ENCODE results near the gene TMPRSS7. TPM values are rescaled to one million over a fixed set of nuclear protein-coding genes. Genes with fewer than 3 reads are reported as not detected.
"Not testable (repeated sequence)": the region's sequence is repeated elsewhere in the genome, so short reads cannot be mapped to it uniquely, and the experiment has no call there.

The TMPRSS7 gene
- total and polyA plus RNA-seq, 2 donors = 0.05 to 0.09 TPM

GRCh38 chr3:112020674-112021085 lies 13.9 kb upstream of the TMPRSS7 start:
- Histone ChIP-seq H3K27ac (ENCODE audit: low read depth in 1 of 2, low read length in 1 of 2) (no peak overlapping the region), H3K4me1 (ENCODE audit: control insufficient read depth in 2 of 2, insufficient read depth in 2 of 2, low read length in 2 of 2) (no peaks in the 10 kb centered on the region), H3K4me3 (ENCODE audit: low read length in 2 of 2) (no peak overlapping the region), H3K27me3 (ENCODE audit: control insufficient read depth in 2 of 2, insufficient read depth in 1 of 2, low read length in 1 of 2) (no peaks in the 10 kb centered on the region), H3K36me3 (ENCODE audit: control insufficient read depth in 2 of 2, insufficient read depth in 2 of 2, low read length in 1 of 2) (no peaks in the 10 kb centered on the region), H3K9me3 (ENCODE audit: control insufficient read depth in 2 of 2, insufficient read depth in 1 of 2, low read length in 1 of 2) (no peaks in the 10 kb centered on the region)
- WGBS = 97% methylated on average over 1 of the region's 1 CpG
- DNase-seq (ENCODE audit: low read depth in 6 of 9, low spot score in 9 of 9) = no peak

DNA sequence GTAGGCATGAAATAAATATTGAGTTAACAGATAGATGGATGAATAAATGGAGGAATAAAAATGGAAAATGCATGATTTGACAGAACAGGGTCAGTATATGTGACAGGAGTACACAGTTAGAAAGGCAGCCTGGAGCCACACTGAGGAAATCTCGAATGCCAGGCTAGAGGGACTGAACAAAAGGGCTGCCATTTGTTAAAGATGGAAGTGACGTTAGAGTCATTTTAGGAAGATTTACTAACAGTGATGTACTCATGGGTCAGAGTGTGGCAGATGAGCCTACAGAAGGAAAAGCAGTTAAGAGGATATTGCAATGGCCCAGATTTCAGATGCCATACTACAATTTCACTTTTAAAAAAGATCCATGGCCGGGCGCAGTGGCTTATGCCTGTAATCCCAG lies 7.4 kb upstream of the TMPRSS7 start:
- Histone ChIP-seq H3K36me3 (ENCODE audit: control insufficient read depth in 2 of 2, insufficient read depth in 2 of 2, low read length in 1 of 2) (no peaks in the 10 kb centered on the region), H3K4me1 (ENCODE audit: control insufficient read depth in 2 of 2, insufficient read depth in 2 of 2, low read length in 2 of 2) (no peaks in the 10 kb centered on the region), H3K27ac (ENCODE audit: low read depth in 1 of 2, low read length in 1 of 2) (no peak overlapping the region), H3K9me3 (ENCODE audit: control insufficient read depth in 2 of 2, insufficient read depth in 1 of 2, low read length in 1 of 2) (peaks cover 0 to 3% of the 10 kb centered on the region in 2 donors), H3K4me3 (ENCODE audit: low read length in 2 of 2) (no peak overlapping the region), H3K27me3 (ENCODE audit: control insufficient read depth in 2 of 2, insufficient read depth in 1 of 2, low read length in 1 of 2) (no peaks in the 10 kb centered on the region)
- DNase-seq (ENCODE audit: low read depth in 6 of 9, low spot score in 9 of 9) = no peak
- WGBS = 98% methylated on average over 4 of the region's 4 CpGs

DNA sequence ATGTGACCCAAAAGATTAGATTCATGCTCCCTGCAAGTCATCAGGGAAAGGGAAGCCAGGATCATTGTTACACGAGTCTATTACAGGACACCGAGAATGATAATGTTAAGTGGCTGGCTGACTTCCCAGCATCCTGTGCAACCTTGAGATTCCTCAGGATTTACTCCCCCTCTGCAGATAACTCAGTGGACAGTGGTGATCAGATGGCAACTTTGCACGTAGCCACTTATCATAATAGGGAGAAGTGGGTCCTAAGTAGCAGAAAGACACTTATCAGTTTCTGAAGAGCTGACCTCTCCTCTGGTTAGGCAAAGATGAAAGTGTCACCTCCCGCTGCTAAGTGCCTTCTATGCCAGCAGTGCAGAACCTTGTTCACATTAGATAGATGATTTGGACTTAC lies 6.7 kb upstream of the TMPRSS7 start:
- H3K9me3 ChIP-seq (ENCODE audit: control insufficient read depth in 2 of 2, insufficient read depth in 1 of 2, low read length in 1 of 2) = peaks cover 0 to 3% of the 10 kb centered on the region in 2 donors
- no peak for DNase-seq (ENCODE audit: low read depth in 6 of 9, low spot score in 9 of 9)
- no peak overlapping the region for H3K4me3 ChIP-seq (ENCODE audit: low read length in 2 of 2)
- no peaks in the 10 kb centered on the region for H3K4me1 ChIP-seq (ENCODE audit: control insufficient read depth in 2 of 2, insufficient read depth in 2 of 2, low read length in 2 of 2)
- no peaks in the 10 kb centered on the region for H3K27me3 ChIP-seq (ENCODE audit: control insufficient read depth in 2 of 2, insufficient read depth in 1 of 2, low read length in 1 of 2)
- WGBS = 96% methylated on average over 4 of the region's 4 CpGs
- no peaks in the 10 kb centered on the region for H3K36me3 ChIP-seq (ENCODE audit: control insufficient read depth in 2 of 2, insufficient read depth in 2 of 2, low read length in 1 of 2)
- H3K27ac ChIP-seq (ENCODE audit: low read depth in 1 of 2, low read length in 1 of 2) = no peak overlapping the region

DNA sequence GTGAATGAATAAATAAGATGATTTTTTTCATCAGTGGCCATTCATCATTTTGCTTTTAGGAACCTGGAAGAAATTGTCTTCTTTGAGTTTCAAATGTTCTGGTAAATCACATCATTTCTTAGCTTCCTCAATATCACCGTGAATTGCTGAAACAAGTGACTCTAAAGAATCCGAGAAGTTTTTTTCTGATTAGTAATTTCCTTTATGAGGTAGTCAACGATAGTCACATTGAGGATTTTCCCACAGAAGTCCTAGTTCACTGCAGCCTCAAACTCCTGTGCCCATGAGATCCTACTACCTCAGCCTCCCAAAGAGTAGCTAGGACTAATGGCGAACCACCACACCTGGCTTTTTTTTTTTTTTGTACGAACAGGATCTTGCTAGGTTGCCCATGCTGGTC lies 3.6 kb upstream of the TMPRSS7 start:
- Histone ChIP-seq H3K27me3 (ENCODE audit: control insufficient read depth in 2 of 2, insufficient read depth in 1 of 2, low read length in 1 of 2) (no peaks in the 10 kb centered on the region), H3K36me3 (ENCODE audit: control insufficient read depth in 2 of 2, insufficient read depth in 2 of 2, low read length in 1 of 2) (no peaks in the 10 kb centered on the region), H3K27ac (ENCODE audit: low read depth in 1 of 2, low read length in 1 of 2) (no peak overlapping the region), H3K9me3 (ENCODE audit: control insufficient read depth in 2 of 2, insufficient read depth in 1 of 2, low read length in 1 of 2) (peaks cover 0 to 3% of the 10 kb centered on the region in 2 donors), H3K4me1 (ENCODE audit: control insufficient read depth in 2 of 2, insufficient read depth in 2 of 2, low read length in 2 of 2) (no peaks in the 10 kb centered on the region), H3K4me3 (ENCODE audit: low read length in 2 of 2) (no peak overlapping the region)
- no peak for DNase-seq (ENCODE audit: low read depth in 6 of 9, low spot score in 9 of 9)
- 97% methylated on average over 5 of the region's 5 CpGs for WGBS

DNA sequence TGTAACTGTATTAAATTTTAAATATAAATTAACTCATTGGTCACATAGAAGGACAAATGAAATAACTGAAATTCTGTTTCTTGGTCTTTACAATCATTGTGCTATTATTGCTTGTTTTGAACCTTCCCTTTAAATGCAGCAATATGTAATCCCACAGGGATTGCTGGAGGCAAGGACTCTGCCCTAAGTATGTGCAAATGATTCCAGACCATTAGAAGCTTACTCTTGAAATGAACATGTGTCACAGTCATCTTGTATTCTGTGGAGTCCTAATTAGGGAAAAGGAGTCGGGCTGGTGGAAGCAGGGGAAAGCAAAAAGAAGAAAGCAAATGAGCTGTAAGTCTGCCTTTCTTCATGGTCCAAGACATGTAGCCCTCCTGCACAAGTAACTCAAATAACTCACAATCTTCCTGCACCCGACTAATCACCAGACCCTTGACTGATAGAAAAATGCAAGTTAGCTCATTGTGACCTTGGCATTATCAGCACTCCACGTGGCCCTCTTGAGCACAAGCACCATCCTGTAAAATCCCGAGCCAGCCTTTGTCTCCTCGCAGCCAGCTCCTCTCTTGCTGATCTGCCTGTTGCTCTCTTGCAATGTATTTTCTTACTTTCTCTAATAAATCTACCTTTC lies 2.3 kb upstream of the TMPRSS7 start:
- no peak for DNase-seq (ENCODE audit: low read depth in 6 of 9, low spot score in 9 of 9)
- 96% methylated on average over 5 of the region's 5 CpGs for WGBS
- no peak overlapping the region for H3K27ac ChIP-seq (ENCODE audit: low read depth in 1 of 2, low read length in 1 of 2)

GRCh38 chr3:112035241-112035640 lies 705 bp downstream of the TMPRSS7 start:
- DNase-seq (ENCODE audit: low read depth in 6 of 9, low spot score in 9 of 9) = no peak
- WGBS = 81% methylated on average over 3 of the region's 3 CpGs
- Histone ChIP-seq H3K27me3 (ENCODE audit: control insufficient read depth in 2 of 2, insufficient read depth in 1 of 2, low read length in 1 of 2) (no peaks in the 10 kb centered on the region), H3K4me1 (ENCODE audit: control insufficient read depth in 2 of 2, insufficient read depth in 2 of 2, low read length in 2 of 2) (peaks cover 1 to 2% of the 10 kb centered on the region in 2 donors), H3K9me3 (ENCODE audit: control insufficient read depth in 2 of 2, insufficient read depth in 1 of 2, low read length in 1 of 2) (peaks cover 0 to 3% of the 10 kb centered on the region in 2 donors), H3K36me3 (ENCODE audit: control insufficient read depth in 2 of 2, insufficient read depth in 2 of 2, low read length in 1 of 2) (no peaks in the 10 kb centered on the region), H3K4me3 (ENCODE audit: low read length in 2 of 2) (no peak overlapping the region), H3K27ac (ENCODE audit: low read depth in 1 of 2, low read length in 1 of 2) (no peak overlapping the region)

More for the DNA sequence above, 2.3 kb upstream of the TMPRSS7 start:
- Histone ChIP-seq H3K9me3 (ENCODE audit: control insufficient read depth in 2 of 2, insufficient read depth in 1 of 2, low read length in 1 of 2) (peaks cover 0 to 3% of the 10 kb centered on the region in 2 donors), H3K4me1 (ENCODE audit: control insufficient read depth in 2 of 2, insufficient read depth in 2 of 2, low read length in 2 of 2) (no peaks in the 10 kb centered on the region), H3K27me3 (ENCODE audit: control insufficient read depth in 2 of 2, insufficient read depth in 1 of 2, low read length in 1 of 2) (no peaks in the 10 kb centered on the region), H3K36me3 (ENCODE audit: control insufficient read depth in 2 of 2, insufficient read depth in 2 of 2, low read length in 1 of 2) (no peaks in the 10 kb centered on the region), H3K4me3 (ENCODE audit: low read length in 2 of 2) (no peak overlapping the region)

DNA sequence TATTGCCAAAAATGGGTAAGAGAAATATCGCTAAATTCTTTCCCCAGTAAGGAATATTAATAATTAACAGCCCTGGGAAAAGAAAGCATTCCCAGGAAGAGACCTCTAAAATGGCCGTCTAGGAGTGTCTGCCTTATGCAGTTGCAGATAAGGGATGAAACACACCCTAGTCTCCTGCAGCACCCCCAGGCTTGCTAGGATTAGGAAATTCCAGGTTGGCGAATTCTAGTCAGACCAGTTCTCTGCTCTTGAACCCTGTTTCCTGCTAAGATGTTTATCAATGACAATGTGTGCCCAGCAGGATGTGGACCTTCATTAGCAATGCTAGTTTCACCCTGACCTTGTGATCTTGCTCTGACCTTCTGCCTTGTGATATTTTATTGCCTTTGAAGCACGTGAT lies 2.7 kb downstream of the TMPRSS7 start:
- 92% methylated on average over 4 of the region's 4 CpGs for WGBS
- not testable (repeated sequence) for H3K27me3 ChIP-seq (ENCODE audit: control insufficient read depth in 2 of 2, insufficient read depth in 1 of 2, low read length in 1 of 2); H3K4me1 ChIP-seq (ENCODE audit: control insufficient read depth in 2 of 2, insufficient read depth in 2 of 2, low read length in 2 of 2); H3K36me3 ChIP-seq (ENCODE audit: control insufficient read depth in 2 of 2, insufficient read depth in 2 of 2, low read length in 1 of 2); DNase-seq (ENCODE audit: low read depth in 6 of 9, low spot score in 9 of 9); H3K9me3 ChIP-seq (ENCODE audit: control insufficient read depth in 2 of 2, insufficient read depth in 1 of 2, low read length in 1 of 2); H3K27ac ChIP-seq (ENCODE audit: low read depth in 1 of 2, low read length in 1 of 2); H3K4me3 ChIP-seq (ENCODE audit: low read length in 2 of 2)

DNA sequence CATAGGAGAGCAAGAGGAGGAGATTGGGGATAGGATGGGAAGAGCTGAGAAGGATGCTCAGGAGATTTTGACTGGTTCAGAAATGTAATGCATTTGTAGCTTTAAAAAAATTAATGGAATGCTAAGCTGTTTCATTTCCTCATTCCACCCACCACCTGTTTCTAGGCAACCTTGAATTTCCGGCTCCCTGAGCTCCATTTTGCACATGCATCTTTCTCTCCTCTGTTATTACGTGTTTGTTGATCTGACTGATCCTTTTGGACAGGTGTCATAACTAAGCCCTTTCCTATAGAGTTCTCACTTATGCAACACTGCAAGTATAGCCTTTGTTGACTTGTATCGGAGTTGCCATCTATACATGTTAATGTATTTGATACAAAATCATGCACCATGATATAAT lies 4.3 kb downstream of the TMPRSS7 start:
- Histone ChIP-seq H3K27me3 (ENCODE audit: control insufficient read depth in 2 of 2, insufficient read depth in 1 of 2, low read length in 1 of 2) (no peaks in the 10 kb centered on the region), H3K27ac (ENCODE audit: low read depth in 1 of 2, low read length in 1 of 2) (no peak overlapping the region), H3K4me1 (ENCODE audit: control insufficient read depth in 2 of 2, insufficient read depth in 2 of 2, low read length in 2 of 2) (peaks cover 2 to 4% of the 10 kb centered on the region in 2 donors), H3K9me3 (ENCODE audit: control insufficient read depth in 2 of 2, insufficient read depth in 1 of 2, low read length in 1 of 2) (no peaks in the 10 kb centered on the region), H3K4me3 (ENCODE audit: low read length in 2 of 2) (no peak overlapping the region), H3K36me3 (ENCODE audit: control insufficient read depth in 2 of 2, insufficient read depth in 2 of 2, low read length in 1 of 2) (no peaks in the 10 kb centered on the region)
- no peak for DNase-seq (ENCODE audit: low read depth in 6 of 9, low spot score in 9 of 9)
- 91% methylated on average over 3 of the region's 3 CpGs for WGBS

- Histone ChIP-seq H3K9me3 (ENCODE audit: control insufficient read depth in 2 of 2, insufficient read depth in 1 of 2, low read length in 1 of 2) (peaks cover 0 to 3% of the 10 kb centered on the region in 2 donors), H3K4me1 (ENCODE audit: control insufficient read depth in 2 of 2, insufficient read depth in 2 of 2, low read length in 2 of 2) (peaks cover 4 to 8% of the 10 kb centered on the region in 2 donors)
- no peak for DNase-seq (ENCODE audit: low read depth in 6 of 9, low spot score in 9 of 9)
Measured at GRCh38 chr3:112041321-112041720, 6.8 kb downstream of the TMPRSS7 start.

More at GRCh38 chr3:112041321-112041720, 6.8 kb downstream of the TMPRSS7 start:
- no peaks in the 10 kb centered on the region for H3K36me3 ChIP-seq (ENCODE audit: control insufficient read depth in 2 of 2, insufficient read depth in 2 of 2, low read length in 1 of 2)
- no peak overlapping the region for H3K27ac ChIP-seq (ENCODE audit: low read depth in 1 of 2, low read length in 1 of 2)
- H3K27me3 ChIP-seq (ENCODE audit: control insufficient read depth in 2 of 2, insufficient read depth in 1 of 2, low read length in 1 of 2) = no peaks in the 10 kb centered on the region
- no peak overlapping the region for H3K4me3 ChIP-seq (ENCODE audit: low read length in 2 of 2)
